T-helper 17 cell (primary cell): ENCODE measurements around the gene TEX52. TPM values are rescaled to one million over a fixed set of nuclear protein-coding genes. Genes with fewer than 3 reads are reported as not detected.

ENCODE experiments used
- ATAC-seq: fragments of 150-1000 bp; cut with Tn5 transposase; 2 replicates; pipeline ENCODE4 v1.10.0; 2021; ENCODE audit warnings: mild to moderate bottlenecking, moderate library complexity
- DNase-seq, 3 donors: peaks; one replicate each; pipeline versions ENCODE4 v3.0.0 to v3.0.0-alpha.2; 2020 to 2021
- H3K9me3 ChIP-seq: one replicate; pipeline ENCODE4 v1.7.0; 2013; ENCODE audit warnings: low read length, mild to moderate bottlenecking; ENCODE audit not compliant: control insufficient read depth, poor library complexity, severe bottlenecking
- H3K27ac Mint-ChIP-seq: one replicate; pipeline ENCODE4 v1.8.0; 2022; ENCODE audit warnings: mild to moderate bottlenecking, moderate library complexity, mixed read lengths
- H3K27me3 Mint-ChIP-seq: one replicate; pipeline ENCODE4 v1.8.0; 2022; ENCODE audit warnings: mixed read lengths
- H3K36me3 Mint-ChIP-seq: one replicate; pipeline ENCODE4 v1.8.0; 2022; ENCODE audit warnings: low read depth, mixed read lengths
- H3K4me1 Mint-ChIP-seq: one replicate; pipeline ENCODE4 v1.8.0; 2022; ENCODE audit warnings: mild to moderate bottlenecking, mixed read lengths
- H3K4me3 Mint-ChIP-seq: one replicate; pipeline ENCODE4 v1.8.0; 2022; ENCODE audit warnings: mild to moderate bottlenecking, moderate library complexity, mixed read lengths
- total RNA-seq, 4 donors: library from RNA in 2 of 4; stranded (reverse) in 2 of 4; gene quantifications; one replicate each; pipeline ENCODE4 v1.2.3 and lab custom pipeline; 2022 to 2026

Gene TEX52
- total RNA-seq, 2 donors from 2014 or later: not detected

GRCh38 chr12:2834581-2835491 is 22.0 kb downstream of the TEX52 start, which contains the start of gene NRIP2:
NRIP2 (minus strand) TSS chr12:2835035; CDS start chr12:2834983, 52 bp downstream.
- ATAC-seq: no peak

GRCh38 chr12:2833810-2834209 is 23.0 kb downstream of the TEX52 start:
- Mint-ChIP-seq H3K27ac (peak overlapping the region; percentile 41), H3K4me3 (no peak overlapping the region), H3K27me3 (peaks cover 6% of the 10 kb centered on the region), H3K4me1 (peaks cover 15% of the 10 kb centered on the region), H3K36me3 (peaks cover 7% of the 10 kb centered on the region)
- H3K9me3 ChIP-seq: no peaks in the 10 kb centered on the region
- ATAC-seq (no peak), DNase-seq (no peak)

More at GRCh38 chr12:2834581-2835491, 22.0 kb downstream of the TEX52 start, which contains the start of gene NRIP2:
- H3K36me3 Mint-ChIP-seq: peaks cover 9% of the 10 kb centered on the region
- peaks cover 15% of the 10 kb centered on the region for H3K4me1 Mint-ChIP-seq
- no peaks in the 10 kb centered on the region for H3K9me3 ChIP-seq
- peak within 1 kb of the TSS; percentile 53 for H3K4me3 Mint-ChIP-seq
- peaks cover 6% of the 10 kb centered on the region for H3K27me3 Mint-ChIP-seq
- peak within 1 kb of the TSS; percentile 41 for H3K27ac Mint-ChIP-seq
- no peak for DNase-seq

DNA sequence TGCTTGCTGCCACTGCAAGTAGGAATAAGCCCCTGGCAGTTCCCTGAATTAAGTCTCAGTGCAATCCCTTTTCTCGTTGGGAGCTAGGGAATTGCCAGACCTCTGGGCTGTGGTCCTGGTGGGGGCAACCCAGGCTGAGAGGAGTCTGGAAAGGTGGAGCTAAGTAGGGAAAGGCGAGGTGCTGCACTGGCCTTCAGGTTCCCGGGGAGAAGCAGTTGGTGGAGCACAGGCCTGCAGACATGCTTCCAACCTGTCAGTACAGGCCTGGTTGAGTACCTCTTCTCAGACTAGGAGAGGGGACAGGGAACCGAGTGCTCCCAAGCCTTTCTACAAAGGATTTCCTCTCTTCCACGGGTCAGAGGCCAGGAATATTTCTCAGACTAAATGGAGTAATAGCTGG is 23.5 kb downstream of the TEX52 start:
- H3K27me3 Mint-ChIP-seq: peaks cover 6% of the 10 kb centered on the region
- H3K36me3 Mint-ChIP-seq: peaks cover 8% of the 10 kb centered on the region
- H3K9me3 ChIP-seq: no peaks in the 10 kb centered on the region
- ATAC-seq (no peak), DNase-seq (no peak)
- H3K27ac Mint-ChIP-seq: peak overlapping the region; percentile 41
- H3K4me3 Mint-ChIP-seq: no peak overlapping the region
- H3K4me1 Mint-ChIP-seq: peaks cover 15% of the 10 kb centered on the region

DNA sequence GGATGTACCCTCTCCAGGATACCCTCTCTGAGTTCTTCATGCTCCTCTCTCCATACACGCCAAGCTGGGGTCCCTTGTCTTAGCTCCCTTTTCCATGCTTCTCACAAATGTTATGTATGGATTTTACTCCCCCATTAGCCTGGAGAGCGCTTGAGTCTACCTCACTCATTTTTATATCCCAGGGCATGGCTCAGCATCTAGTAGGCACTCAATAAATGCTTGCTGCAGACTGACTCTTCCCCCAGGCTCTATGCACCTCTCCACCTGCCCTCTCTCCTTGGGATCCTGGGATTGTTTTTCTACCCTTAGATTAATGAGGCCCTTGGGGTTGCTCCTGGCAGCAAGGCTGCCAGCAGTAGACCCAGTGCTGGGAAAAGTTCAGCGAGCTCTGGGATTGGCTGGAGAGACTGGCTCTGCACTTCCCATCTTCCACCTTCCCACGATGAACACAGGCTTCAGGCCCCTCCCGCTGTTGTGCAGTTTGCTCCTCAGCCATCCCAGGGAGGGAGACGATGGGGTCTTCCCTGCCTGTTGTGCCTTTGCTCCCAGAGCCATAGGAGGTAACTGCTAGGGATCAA is 24.2 kb downstream of the TEX52 start:
- H3K36me3 Mint-ChIP-seq: peaks cover 8% of the 10 kb centered on the region
- peaks cover 6% of the 10 kb centered on the region for H3K27me3 Mint-ChIP-seq
- H3K4me3 Mint-ChIP-seq: no peak overlapping the region
- peak overlapping the region; percentile 54 for H3K27ac Mint-ChIP-seq
- no peak for ATAC-seq
- DNase-seq: no peak
- peaks cover 15% of the 10 kb centered on the region for H3K4me1 Mint-ChIP-seq
- H3K9me3 ChIP-seq: no peaks in the 10 kb centered on the region

GRCh38 chr12:2829275-2829674 is 27.6 kb downstream of the TEX52 start:
- Mint-ChIP-seq H3K4me3 (no peak overlapping the region), H3K4me1 (peaks cover 10% of the 10 kb centered on the region), H3K27me3 (peaks cover 5% of the 10 kb centered on the region), H3K27ac (no peak overlapping the region), H3K36me3 (peaks cover 12% of the 10 kb centered on the region)
- DNase-seq: no peak
- no peak for ATAC-seq
- H3K9me3 ChIP-seq: no peaks in the 10 kb centered on the region

DNA sequence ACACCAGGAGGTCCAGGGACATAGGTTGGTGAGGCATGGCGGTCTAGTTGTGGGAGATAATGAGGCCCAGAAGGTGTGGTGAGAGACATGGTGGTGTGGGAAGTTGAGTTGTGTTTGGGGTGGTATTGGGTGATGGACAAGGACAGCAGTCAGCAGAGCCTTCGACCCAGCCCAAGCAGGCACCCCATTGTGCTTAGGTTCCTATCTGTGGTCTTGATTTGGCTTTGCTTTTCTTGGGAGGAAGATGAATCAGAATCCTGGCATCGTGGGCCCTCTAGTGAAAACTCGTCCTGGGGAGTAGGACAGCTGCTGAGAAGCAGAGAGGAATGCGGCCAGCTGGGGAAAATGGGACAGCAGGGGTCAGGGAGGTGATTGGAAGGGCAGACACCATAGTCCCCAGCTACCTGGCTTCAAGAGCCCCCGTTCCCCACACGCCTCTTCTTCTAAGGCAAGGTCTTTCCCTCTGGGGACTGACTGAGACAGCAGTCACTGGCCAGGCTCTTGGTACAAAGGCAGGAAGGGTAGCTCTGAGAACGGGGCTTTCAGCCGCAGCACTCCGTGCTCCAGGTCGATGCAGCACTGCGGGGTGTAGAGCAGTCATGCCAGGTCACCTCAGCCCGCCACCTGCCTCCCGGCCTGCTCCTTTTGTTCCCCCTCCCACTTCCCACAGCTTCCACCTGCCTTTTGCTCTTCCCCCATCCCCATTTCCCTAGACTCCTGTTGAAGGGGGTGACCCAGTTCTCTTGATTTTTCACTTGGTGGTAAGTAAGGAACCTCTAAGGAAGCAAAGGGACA is 29.9 kb downstream of the TEX52 start:
- H3K36me3 Mint-ChIP-seq: peaks cover 12% of the 10 kb centered on the region

DNA sequence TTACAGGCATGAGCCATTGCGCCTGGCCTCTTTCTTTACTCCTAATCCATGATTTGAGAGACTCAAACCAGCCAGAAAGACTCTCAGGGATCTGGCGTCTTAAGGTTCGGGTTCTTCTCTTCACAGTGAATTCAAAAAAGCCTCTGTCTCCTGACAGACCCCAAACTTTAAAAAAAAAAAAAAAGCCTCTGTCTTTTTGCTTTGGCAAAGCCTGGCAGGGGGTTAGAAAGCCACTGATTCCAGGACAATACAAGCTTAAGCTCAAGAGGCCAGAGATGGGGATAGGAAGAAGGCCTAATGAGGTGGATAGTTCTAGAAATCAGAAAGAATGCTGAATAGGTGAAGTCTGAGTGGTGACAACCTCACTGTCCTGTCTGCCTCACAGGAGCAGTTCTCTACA is 30.8 kb downstream of the TEX52 start:
- H3K27ac Mint-ChIP-seq: no peak overlapping the region
- DNase-seq (no peak), ATAC-seq (no peak)
- peaks cover 7% of the 10 kb centered on the region for H3K36me3 Mint-ChIP-seq
- peaks cover 2% of the 10 kb centered on the region for H3K4me1 Mint-ChIP-seq
- no peaks in the 10 kb centered on the region for H3K9me3 ChIP-seq
- H3K4me3 Mint-ChIP-seq: no peak overlapping the region
- H3K27me3 Mint-ChIP-seq: no peaks in the 10 kb centered on the region

More for the DNA sequence above, 29.9 kb downstream of the TEX52 start:
- H3K4me3 Mint-ChIP-seq: no peak overlapping the region
- H3K27ac Mint-ChIP-seq: no peak overlapping the region
- H3K4me1 Mint-ChIP-seq: peaks cover 4% of the 10 kb centered on the region
- no peak for ATAC-seq
- no peaks in the 10 kb centered on the region for H3K9me3 ChIP-seq
- no peak for DNase-seq
- H3K27me3 Mint-ChIP-seq: no peaks in the 10 kb centered on the region

- H3K4me3 Mint-ChIP-seq: no peak overlapping the region
- H3K9me3 ChIP-seq: no peaks in the 10 kb centered on the region
- H3K4me1 Mint-ChIP-seq: peaks cover under 1% of the 10 kb centered on the region
- ATAC-seq (no peak), DNase-seq (no peak)
- H3K27ac Mint-ChIP-seq: no peak overlapping the region
- no peaks in the 10 kb centered on the region for H3K27me3 Mint-ChIP-seq
- H3K36me3 Mint-ChIP-seq: peaks cover 7% of the 10 kb centered on the region
Observed at GRCh38 chr12:2825132-2825531, 31.7 kb downstream of the TEX52 start.

GRCh38 chr12:2824541-2824940 is 32.3 kb downstream of the TEX52 start:
- no peak overlapping the region for H3K27ac Mint-ChIP-seq
- no peak overlapping the region for H3K4me3 Mint-ChIP-seq
- H3K4me1 Mint-ChIP-seq: peaks cover under 1% of the 10 kb centered on the region

GRCh38 chr12:2823483-2823882 is 33.4 kb downstream of the TEX52 start:
- Mint-ChIP-seq H3K4me3 (no peak overlapping the region), H3K4me1 (peaks cover 2% of the 10 kb centered on the region), H3K27me3 (no peaks in the 10 kb centered on the region), H3K27ac (no peak overlapping the region), H3K36me3 (peaks cover 7% of the 10 kb centered on the region)
- DNase-seq (no peak), ATAC-seq (no peak)
- no peaks in the 10 kb centered on the region for H3K9me3 ChIP-seq

More at GRCh38 chr12:2824541-2824940, 32.3 kb downstream of the TEX52 start:
- Mint-ChIP-seq H3K36me3 (peaks cover 9% of the 10 kb centered on the region), H3K27me3 (no peaks in the 10 kb centered on the region)
- DNase-seq: no peak
- H3K9me3 ChIP-seq: no peaks in the 10 kb centered on the region
- ATAC-seq: no peak

GRCh38 chr12:2820432-2820831 is 36.4 kb downstream of the TEX52 start:
- no peak for ATAC-seq
- H3K4me3 Mint-ChIP-seq: no peak overlapping the region
- no peak for DNase-seq
- no peaks in the 10 kb centered on the region for H3K9me3 ChIP-seq
- peaks cover 5% of the 10 kb centered on the region for H3K4me1 Mint-ChIP-seq
- peaks cover 6% of the 10 kb centered on the region for H3K36me3 Mint-ChIP-seq
- H3K27ac Mint-ChIP-seq: no peak overlapping the region
- H3K27me3 Mint-ChIP-seq: no peaks in the 10 kb centered on the region

- H3K9me3 ChIP-seq: no peaks in the 10 kb centered on the region
- ATAC-seq (no peak), DNase-seq (no peak)
- peaks cover 6% of the 10 kb centered on the region for H3K36me3 Mint-ChIP-seq
- H3K4me3 Mint-ChIP-seq: no peak overlapping the region
- no peak overlapping the region for H3K27ac Mint-ChIP-seq
- peaks cover 7% of the 10 kb centered on the region for H3K4me1 Mint-ChIP-seq
- no peaks in the 10 kb centered on the region for H3K27me3 Mint-ChIP-seq
Observed at GRCh38 chr12:2819810-2820209, 37.0 kb downstream of the TEX52 start.
